ENCODE results near the gene LSG1. TPM values are rescaled to one million over a fixed set of nuclear protein-coding genes. Genes with fewer than 3 reads are reported as not detected.

LSG1 gene
- total and polyA plus RNA-seq, 9 of the 15 experiments (the other 6 are each of a cell fraction or from before 2014, with no cell fraction given), result 14.9 to 73.7 (median 46.7) TPM

- TF ChIP-seq ZNF263 (CRISPR knock-in tag; IDR thresholded peaks at IDR 0.05; ENCODE audit: borderline replicate concordance) (peak; percentile 32; the same call in 1 of the 2 replicates), NFRKB (IDR thresholded peaks at IDR 0.05; ENCODE audit: low read depth) (no peak), ATF7 (IDR thresholded peaks at IDR 0.05) (peak; percentile 60), OTX1 (CRISPR knock-in tag; IDR thresholded peaks at IDR 0.05) (no peak), CCAR2 (IDR thresholded peaks at IDR 0.05; ENCODE audit: low read depth, low read length) (no peak), ZFP36 (IDR thresholded peaks at IDR 0.05; ENCODE audit: low read depth, low read length, partially characterized antibody) (peak; percentile 16), NFIC (IDR thresholded peaks at IDR 0.05) (peak; percentile 97), MNT (conservative IDR thresholded peaks at IDR 0.05) (peak in 1 of 2 experiments; percentile 19; a peak in 1 of 4 replicates), TCF3 (CRISPR knock-in tag; IDR thresholded peaks at IDR 0.05) (peak; percentile 37; the same call in 1 of the 2 replicates), DEAF1 (CRISPR knock-in tag; IDR thresholded peaks at IDR 0.05) (peak; percentile 88), TOE1 (IDR thresholded peaks at IDR 0.05; ENCODE audit: borderline replicate concordance) (no peak), TOE1 (CRISPR knock-in tag; IDR thresholded peaks at IDR 0.05; ENCODE audit: borderline replicate concordance, low read depth) (0 out of 2 replicates have a peak, but pooled peaks have one; percentile 48), SMARCE1 (IDR thresholded peaks at IDR 0.05) (peak; percentile 52; the same call in 1 of the 2 replicates), ZKSCAN1 (IDR thresholded peaks at IDR 0.05; ENCODE audit: low read depth, low read length) (0 out of 2 replicates have a peak, but pooled peaks have one; percentile 20), RBM39 (optimal IDR thresholded peaks at IDR 0.05; ENCODE audit: low read depth, low read length) (no peak)
- TF ChIP-seq, protein P1, sequence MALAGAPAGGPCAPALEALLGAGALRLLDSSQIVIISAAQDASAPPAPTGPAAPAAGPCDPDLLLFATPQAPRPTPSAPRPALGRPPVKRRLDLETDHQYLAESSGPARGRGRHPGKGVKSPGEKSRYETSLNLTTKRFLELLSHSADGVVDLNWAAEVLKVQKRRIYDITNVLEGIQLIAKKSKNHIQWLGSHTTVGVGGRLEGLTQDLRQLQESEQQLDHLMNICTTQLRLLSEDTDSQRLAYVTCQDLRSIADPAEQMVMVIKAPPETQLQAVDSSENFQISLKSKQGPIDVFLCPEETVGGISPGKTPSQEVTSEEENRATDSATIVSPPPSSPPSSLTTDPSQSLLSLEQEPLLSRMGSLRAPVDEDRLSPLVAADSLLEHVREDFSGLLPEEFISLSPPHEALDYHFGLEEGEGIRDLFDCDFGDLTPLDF (CRISPR knock-in tag; IDR thresholded peaks at IDR 0.05), result 0 out of 2 replicates have a peak, but pooled peaks have one; percentile 32
- TF ChIP-seq, protein P2, sequence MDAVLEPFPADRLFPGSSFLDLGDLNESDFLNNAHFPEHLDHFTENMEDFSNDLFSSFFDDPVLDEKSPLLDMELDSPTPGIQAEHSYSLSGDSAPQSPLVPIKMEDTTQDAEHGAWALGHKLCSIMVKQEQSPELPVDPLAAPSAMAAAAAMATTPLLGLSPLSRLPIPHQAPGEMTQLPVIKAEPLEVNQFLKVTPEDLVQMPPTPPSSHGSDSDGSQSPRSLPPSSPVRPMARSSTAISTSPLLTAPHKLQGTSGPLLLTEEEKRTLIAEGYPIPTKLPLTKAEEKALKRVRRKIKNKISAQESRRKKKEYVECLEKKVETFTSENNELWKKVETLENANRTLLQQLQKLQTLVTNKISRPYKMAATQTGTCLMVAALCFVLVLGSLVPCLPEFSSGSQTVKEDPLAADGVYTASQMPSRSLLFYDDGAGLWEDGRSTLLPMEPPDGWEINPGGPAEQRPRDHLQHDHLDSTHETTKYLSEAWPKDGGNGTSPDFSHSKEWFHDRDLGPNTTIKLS (IDR thresholded peaks at IDR 0.05; ENCODE audit: borderline replicate concordance, low read depth), result peak; percentile 96; the same call in 1 of the 2 replicates
- TF ChIP-seq, protein P3, sequence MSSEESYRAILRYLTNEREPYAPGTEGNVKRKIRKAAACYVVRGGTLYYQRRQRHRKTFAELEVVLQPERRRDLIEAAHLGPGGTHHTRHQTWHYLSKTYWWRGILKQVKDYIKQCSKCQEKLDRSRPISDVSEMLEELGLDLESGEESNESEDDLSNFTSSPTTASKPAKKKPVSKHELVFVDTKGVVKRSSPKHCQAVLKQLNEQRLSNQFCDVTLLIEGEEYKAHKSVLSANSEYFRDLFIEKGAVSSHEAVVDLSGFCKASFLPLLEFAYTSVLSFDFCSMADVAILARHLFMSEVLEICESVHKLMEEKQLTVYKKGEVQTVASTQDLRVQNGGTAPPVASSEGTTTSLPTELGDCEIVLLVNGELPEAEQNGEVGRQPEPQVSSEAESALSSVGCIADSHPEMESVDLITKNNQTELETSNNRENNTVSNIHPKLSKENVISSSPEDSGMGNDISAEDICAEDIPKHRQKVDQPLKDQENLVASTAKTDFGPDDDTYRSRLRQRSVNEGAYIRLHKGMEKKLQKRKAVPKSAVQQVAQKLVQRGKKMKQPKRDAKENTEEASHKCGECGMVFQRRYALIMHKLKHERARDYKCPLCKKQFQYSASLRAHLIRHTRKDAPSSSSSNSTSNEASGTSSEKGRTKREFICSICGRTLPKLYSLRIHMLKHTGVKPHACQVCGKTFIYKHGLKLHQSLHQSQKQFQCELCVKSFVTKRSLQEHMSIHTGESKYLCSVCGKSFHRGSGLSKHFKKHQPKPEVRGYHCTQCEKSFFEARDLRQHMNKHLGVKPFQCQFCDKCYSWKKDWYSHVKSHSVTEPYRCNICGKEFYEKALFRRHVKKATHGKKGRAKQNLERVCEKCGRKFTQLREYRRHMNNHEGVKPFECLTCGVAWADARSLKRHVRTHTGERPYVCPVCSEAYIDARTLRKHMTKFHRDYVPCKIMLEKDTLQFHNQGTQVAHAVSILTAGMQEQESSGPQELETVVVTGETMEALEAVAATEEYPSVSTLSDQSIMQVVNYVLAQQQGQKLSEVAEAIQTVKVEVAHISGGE (CRISPR knock-in tag; IDR thresholded peaks at IDR 0.05), result 0 out of 6 replicates have a peak, but pooled peaks of 1 of the 3 experiments have one; percentile 8
Observed at GRCh38 chr3:194682694-194683310, 10.8 kb upstream of the LSG1 start (continued).

Data from K562 (cell line).